Gastroesophageal sphincter (tissue), 4 donors: Measurements from ENCODE around the gene NEK10. TPM values are rescaled to one million over a fixed set of nuclear protein-coding genes. Genes with fewer than 3 reads are reported as not detected.

Experiments
- ATAC-seq: fragments of 150-250 bp; one replicate; pipeline ENCODE4 v1.9.1; 2016; ENCODE audit warnings: mild to moderate bottlenecking, moderate library complexity
- H3K27ac ChIP-seq, 4 donors: fragments of 200-600 bp; sonication (generic) in 3 of 4; 1 replicate in 3 of 4; 2 replicates in 1 of 4; pipeline ENCODE4 v1.5.1; 2016 to 2019
- H3K27me3 ChIP-seq: fragments of 200-600 bp; sonication (generic); one replicate; pipeline ENCODE4 v1.5.1; 2019
- H3K36me3 ChIP-seq, 2 donors: fragments of 200-600 bp; sonication (generic); one replicate each; pipeline ENCODE4 v1.5.1; 2019; ENCODE audit warnings: control low read depth in 1 of 2
- H3K4me1 ChIP-seq, 3 donors: fragments of 200-600 bp; sonication (generic); 1 replicate in 2 of 3; 2 replicates in 1 of 3; pipeline ENCODE4 v1.5.1; 2016 to 2019; ENCODE audit warnings: control low read depth in 2 of 3
- H3K4me3 ChIP-seq, 2 donors: fragments of 200-600 bp; sonication (generic); one replicate each; pipeline ENCODE4 v1.5.1; 2019; ENCODE audit warnings: mild to moderate bottlenecking in 1 of 2, moderate library complexity in 1 of 2
- H3K9me3 ChIP-seq, 3 donors: fragments of 200-600 bp; sonication (generic); one replicate each; pipeline ENCODE4 v1.5.1; 2017 to 2019; ENCODE audit warnings: control low read depth in 2 of 3
- EP300 ChIP-seq: sonication (generic); formaldehyde crosslinking; IDR thresholded peaks from one replicate; pipeline ENCODE4 v1.6.1; 2017; ENCODE audit warnings: antibody characterized with exemption, mild to moderate bottlenecking
- POLR2A ChIP-seq, 2 donors: fragments of 450-650 bp; IDR thresholded peaks; one replicate each; pipeline ENCODE4 v1.6.1; 2017; ENCODE audit warnings: antibody characterized with exemption in 2 of 2, mild to moderate bottlenecking in 2 of 2, moderate library complexity in 1 of 2
- POLR2AphosphoS5 ChIP-seq: sonication (generic); formaldehyde crosslinking; IDR thresholded peaks from one replicate; pipeline ENCODE4 v1.6.1; 2017; ENCODE audit warnings: antibody characterized with exemption
- WGBS, 2 donors: methylation state at CpG; one replicate each; pipeline ENCODE4 v1.1.5; 2018; ENCODE audit warnings: low coverage in 1 of 2; 5-methylcytosine and 5-hydroxymethylcytosine counted together
- total RNA-seq, 4 donors: library from RNA; depleted of rRNA; stranded (reverse); fragments of >200 nt; gene quantifications; one replicate each; pipeline ENCODE4 v1.1.0, GENCODE V29; 2016
- TF ChIP-seq, protein P1 (sequence below), 4 experiments: fragments of 200-600 bp in 2 of 4; fragments of 450-650 bp in 2 of 4; sonication (generic) in 1 of 4; IDR thresholded peaks; one replicate each; pipeline ENCODE4 v1.5.1; 2017 to 2019; ENCODE audit warnings: antibody characterized with exemption in 4 of 4, mild to moderate bottlenecking in 2 of 4, moderate library complexity in 2 of 4

The NEK10 gene
- total RNA-seq, 4 donors from 2014 or later = 0.62 to 2.7 (median 1.5) TPM

DNA sequence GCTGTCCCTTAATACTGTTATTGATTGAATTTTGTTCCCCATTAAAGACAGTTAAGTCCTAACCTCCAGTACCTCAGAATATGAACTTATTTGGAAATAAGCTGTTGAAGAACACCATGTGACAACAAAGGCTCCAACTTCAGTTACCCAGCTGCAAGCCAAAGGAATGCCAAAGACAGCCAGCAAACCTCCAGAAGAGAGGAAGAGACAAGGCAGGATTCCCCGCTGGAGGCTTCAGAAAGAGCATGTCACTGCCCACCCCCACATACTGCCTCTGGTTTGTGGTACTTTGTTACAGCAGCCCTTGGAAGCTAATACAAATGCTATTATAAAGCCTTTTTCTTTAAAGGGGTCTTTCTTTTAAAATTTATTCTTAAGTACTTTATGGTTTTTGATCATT, 18.4 kb upstream of the NEK10 start:
- WGBS, 2 donors = 75% methylated on average over 1 of the region's 1 CpG; no CpG with 5 or more reads in 1 of the 2 donors
- no peak for ATAC-seq
- Histone ChIP-seq H3K4me3 (no peak overlapping the region), H3K27ac (no peak overlapping the region), H3K9me3 (no peaks in the 10 kb centered on the region), H3K36me3 (peaks cover 0 to 49% of the 10 kb centered on the region in 2 donors), H3K4me1 (peaks cover 0 to 7% (median 0%) of the 10 kb centered on the region in 3 donors), H3K27me3 (no peaks in the 10 kb centered on the region)
- TF ChIP-seq POLR2AphosphoS5 (no peak), POLR2A (IDR thresholded peaks at IDR 0.05) (no peak), EP300 (no peak)
- TF ChIP-seq, protein P1, sequence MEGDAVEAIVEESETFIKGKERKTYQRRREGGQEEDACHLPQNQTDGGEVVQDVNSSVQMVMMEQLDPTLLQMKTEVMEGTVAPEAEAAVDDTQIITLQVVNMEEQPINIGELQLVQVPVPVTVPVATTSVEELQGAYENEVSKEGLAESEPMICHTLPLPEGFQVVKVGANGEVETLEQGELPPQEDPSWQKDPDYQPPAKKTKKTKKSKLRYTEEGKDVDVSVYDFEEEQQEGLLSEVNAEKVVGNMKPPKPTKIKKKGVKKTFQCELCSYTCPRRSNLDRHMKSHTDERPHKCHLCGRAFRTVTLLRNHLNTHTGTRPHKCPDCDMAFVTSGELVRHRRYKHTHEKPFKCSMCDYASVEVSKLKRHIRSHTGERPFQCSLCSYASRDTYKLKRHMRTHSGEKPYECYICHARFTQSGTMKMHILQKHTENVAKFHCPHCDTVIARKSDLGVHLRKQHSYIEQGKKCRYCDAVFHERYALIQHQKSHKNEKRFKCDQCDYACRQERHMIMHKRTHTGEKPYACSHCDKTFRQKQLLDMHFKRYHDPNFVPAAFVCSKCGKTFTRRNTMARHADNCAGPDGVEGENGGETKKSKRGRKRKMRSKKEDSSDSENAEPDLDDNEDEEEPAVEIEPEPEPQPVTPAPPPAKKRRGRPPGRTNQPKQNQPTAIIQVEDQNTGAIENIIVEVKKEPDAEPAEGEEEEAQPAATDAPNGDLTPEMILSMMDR (IDR thresholded peaks at IDR 0.05) = no peak

DNA sequence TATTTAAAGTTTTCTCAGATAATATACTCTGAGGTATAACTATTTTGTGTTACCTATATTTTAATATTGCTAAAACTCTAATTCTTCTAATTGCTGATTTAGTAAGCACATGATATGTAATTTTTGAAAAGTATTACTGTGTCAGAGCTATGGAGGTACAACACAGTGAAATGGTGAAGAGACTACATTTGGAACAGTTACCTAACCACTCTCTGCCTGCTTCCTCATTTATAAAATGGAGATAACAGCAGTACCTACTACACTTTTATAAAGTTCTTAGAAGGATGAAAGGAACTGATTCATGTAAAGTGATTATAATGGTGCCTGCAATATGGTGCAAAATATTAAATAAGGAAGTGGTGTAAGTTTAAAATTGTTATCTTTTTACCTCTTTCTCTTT, 16.3 kb upstream of the NEK10 start:
- H3K36me3 ChIP-seq = peaks cover 0 to 45% of the 10 kb centered on the region in 2 donors
- H3K27ac ChIP-seq = no peak overlapping the region
- peaks cover 0 to 7% (median 0%) of the 10 kb centered on the region in 3 donors for H3K4me1 ChIP-seq
- H3K4me3 ChIP-seq = no peak overlapping the region
- TF ChIP-seq POLR2AphosphoS5 = no peak
- TF ChIP-seq POLR2A (IDR thresholded peaks at IDR 0.05) = no peak
- TF ChIP-seq EP300 = no peak
- no peaks in the 10 kb centered on the region for H3K9me3 ChIP-seq
- ATAC-seq = no peak
- no peaks in the 10 kb centered on the region for H3K27me3 ChIP-seq

DNA sequence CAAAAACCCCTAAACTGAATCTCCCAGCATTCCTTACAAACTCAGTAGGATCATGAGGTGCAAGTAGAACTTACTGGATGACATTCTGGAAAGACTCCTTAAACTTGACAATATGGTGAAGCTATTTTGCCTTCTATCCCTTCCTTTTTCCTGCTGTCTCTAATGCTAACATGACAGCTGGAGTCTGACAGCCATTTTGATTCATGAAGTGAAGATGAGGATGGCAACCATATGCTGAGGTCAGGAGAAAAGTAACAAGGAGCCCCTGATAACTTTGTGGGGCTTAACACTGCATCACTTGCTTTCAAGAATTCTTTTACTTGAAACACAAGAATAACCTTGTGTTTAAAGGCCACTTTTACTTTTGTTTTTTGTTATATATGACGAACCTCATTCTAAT, 15.0 kb upstream of the NEK10 start:
- Histone ChIP-seq H3K27ac (no peak overlapping the region), H3K4me1 (peaks cover 0 to 7% (median 0%) of the 10 kb centered on the region in 3 donors), H3K36me3 (peaks cover 0 to 39% of the 10 kb centered on the region in 2 donors), H3K9me3 (no peaks in the 10 kb centered on the region), H3K27me3 (no peaks in the 10 kb centered on the region), H3K4me3 (no peak overlapping the region)
- ATAC-seq = no peak
- WGBS, 2 donors = 86 to 95% methylated on average over 1 of the region's 1 CpG
- TF ChIP-seq POLR2AphosphoS5 (no peak), POLR2A (IDR thresholded peaks at IDR 0.05) (no peak), EP300 (no peak)
- TF ChIP-seq, protein P1 (IDR thresholded peaks at IDR 0.05) = no peak

DNA sequence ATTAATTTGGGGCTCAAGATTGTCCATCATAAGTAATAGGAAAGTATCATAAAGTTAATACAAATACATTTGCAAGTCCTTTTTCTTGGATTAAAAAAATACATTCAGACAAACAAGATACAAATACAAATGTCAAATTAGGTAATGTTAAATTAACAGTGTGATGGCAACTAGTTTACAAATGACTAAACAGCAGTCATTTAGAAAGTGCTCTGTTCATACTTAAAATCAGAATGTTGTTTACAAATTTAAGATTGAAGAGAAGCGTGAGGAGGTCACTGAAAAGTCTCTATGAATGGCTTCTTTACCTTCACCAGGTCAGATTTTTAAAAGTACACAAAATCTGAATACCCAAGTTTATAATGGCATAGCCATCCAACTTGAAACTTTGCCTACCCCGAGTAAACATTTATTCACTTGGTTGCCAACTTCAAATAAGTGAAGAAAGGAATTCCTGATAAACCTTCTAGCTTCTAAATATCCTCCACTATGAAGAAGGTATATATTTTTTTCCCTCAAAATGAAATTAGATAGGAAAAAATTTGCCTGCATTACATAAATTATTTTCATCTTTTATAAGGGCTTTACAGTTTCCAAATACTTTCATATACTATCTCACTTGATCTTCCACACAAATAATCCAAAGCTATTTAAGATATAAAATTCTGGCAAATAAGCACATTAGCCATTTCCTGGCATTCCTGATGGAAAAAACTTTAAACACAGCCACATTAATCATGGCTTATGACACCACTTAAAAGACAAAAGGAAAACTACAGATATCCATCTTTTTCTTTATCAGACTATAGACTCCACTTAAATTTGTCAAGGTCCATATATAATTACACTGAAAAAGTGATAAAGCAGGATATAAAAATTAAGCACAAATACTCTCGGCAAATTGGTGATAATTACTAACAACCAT, 11.5 kb upstream of the NEK10 start:
- 47 to 79% methylated on average over 3 of the region's 3 CpGs for WGBS, 2 donors
- no peak for ATAC-seq

DNA sequence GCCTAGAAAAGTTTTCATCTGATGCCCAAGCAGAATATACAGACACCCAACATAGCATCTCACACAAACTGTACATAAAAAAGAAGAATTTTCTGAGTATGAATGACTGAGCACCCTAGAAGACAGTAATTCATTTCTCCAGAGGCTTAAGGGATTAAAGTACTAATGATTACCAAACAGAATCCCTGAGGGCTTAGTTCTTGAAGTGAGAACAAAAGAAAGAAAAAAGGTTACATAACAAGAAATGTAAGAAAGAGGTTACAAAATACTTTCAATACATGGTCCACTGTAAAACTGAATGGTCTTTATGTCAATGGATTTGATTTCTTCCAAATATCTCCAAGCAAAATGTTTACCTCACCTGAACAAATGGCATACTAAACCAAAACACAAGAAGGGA, 9.1 kb upstream of the NEK10 start:
- no peak for ATAC-seq
- Histone ChIP-seq H3K4me1 (no peaks in the 10 kb centered on the region), H3K36me3 (peaks cover 0 to 30% of the 10 kb centered on the region in 2 donors), H3K27ac (no peak overlapping the region), H3K9me3 (no peaks in the 10 kb centered on the region), H3K27me3 (no peaks in the 10 kb centered on the region), H3K4me3 (no peak overlapping the region)
- TF ChIP-seq, protein P1 (IDR thresholded peaks at IDR 0.05) = no peak
- TF ChIP-seq EP300 = no peak
- TF ChIP-seq POLR2A (IDR thresholded peaks at IDR 0.05) = no peak
- no peak for TF ChIP-seq POLR2AphosphoS5

More for the DNA sequence above, 11.5 kb upstream of the NEK10 start:
- TF ChIP-seq POLR2AphosphoS5 (no peak), EP300 (no peak), POLR2A (IDR thresholded peaks at IDR 0.05) (no peak)
- TF ChIP-seq, protein P1 (IDR thresholded peaks at IDR 0.05) = no peak
- Histone ChIP-seq H3K9me3 (no peaks in the 10 kb centered on the region), H3K4me1 (no peaks in the 10 kb centered on the region), H3K27me3 (no peaks in the 10 kb centered on the region), H3K36me3 (peaks cover 0 to 48% of the 10 kb centered on the region in 2 donors), H3K4me3 (no peak overlapping the region), H3K27ac (no peak overlapping the region)
